HG03439 (cell line): ENCODE measurements around the gene HIP1R.

Source experiments
- ATAC-seq: cut with Tn5 transposase; IDR thresholded peaks from one replicate; pipeline ENCODE4 v1.9.1; 2021; ENCODE audit warnings: mild to moderate bottlenecking, moderate library complexity; ENCODE audit not compliant: unreplicated experiment

Gene HIP1R

DNA sequence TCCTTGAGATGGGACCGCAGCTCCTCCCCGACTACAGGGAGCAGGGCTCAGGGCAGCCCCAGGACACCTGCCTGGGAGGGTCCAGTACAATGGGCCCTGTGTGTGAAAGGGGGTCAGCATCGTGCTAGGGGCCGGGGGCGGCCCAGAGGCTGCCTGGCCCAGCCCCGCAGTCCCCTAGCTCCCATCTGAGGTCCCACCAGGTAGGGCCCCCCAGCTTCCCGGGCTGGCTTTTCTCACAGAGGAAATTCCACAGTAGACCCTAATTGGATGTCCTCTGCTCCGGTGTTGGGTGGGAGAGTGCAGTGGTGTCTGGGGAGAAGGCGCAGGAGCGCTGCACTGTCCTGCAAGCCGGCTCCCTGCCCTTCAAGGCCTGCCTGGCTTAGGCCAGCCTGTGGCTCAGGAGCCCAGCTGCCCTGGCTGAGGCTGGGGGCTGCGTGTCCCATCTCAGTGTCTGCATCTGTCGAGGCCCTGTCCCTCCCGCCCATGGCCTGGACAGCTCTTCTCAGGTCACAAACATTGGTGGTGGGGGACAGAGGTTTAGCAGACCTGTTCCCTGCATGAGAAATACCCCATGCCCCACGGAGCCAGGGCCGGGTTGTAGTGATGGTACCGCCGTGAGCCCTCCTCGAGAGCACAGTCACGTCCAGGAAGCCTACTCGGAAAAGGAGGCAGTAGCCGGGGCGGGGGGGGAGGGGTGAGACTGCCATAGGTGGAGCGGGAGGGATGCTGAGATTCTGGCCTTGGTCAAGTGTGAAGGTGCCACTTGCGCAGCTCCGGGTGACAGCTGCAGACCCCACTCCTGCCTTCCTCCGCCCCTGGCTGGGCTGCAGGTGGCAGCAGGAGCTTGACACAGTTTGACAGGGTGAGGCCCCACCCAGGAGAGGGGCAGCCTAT lies 11.6 kb downstream of the HIP1R start:
- ATAC-seq: no peak

- no peak for ATAC-seq
These were observed 12.2 kb downstream of the HIP1R start for GRCh38 chr12:122847516-122847836.

- ATAC-seq: no peak
These were observed 12.7 kb downstream of the HIP1R start for GRCh38 chr12:122847921-122848421.

DNA sequence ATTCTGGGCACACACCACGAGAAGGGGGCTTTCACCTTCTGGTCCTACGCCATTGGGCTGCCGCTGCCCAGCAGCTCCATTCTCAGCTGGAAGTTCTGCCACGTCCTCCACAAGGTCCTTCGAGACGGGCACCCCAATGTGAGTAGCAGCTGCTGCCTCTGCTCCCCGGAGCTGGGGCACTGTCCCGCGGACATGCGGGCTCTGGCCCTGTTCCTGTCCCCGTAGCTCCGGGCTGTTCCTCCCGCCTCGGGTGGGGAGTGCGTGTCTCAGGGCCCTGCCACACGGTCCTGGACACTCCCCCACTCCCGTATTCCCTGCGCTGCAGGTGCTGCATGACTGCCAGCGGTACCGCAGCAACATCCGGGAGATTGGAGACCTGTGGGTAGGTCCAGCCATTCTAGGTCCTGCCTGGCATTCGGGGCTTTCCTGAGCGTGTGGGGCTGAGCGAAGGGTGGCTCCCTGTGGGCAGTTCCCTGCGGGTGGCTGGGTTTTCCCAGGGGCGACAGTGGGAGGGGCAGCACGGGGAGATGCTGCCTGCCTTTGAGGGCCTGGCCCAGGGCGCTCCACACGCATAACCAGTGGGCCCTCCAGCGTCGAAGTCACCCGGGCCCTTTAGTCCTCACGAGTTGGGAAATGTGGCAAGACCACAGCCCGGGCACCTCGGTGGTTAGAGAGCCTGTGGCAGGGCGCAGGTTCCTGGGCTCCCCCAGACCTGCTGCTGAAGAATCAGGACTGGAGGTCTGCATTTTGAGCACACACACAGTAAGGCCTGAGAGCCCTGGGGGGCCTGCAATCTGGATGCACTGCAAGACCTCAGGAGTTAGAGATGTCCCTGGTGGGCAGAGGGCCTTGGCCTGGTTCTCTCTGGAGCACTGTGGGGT lies 13.5 kb downstream of the HIP1R start:
- no peak for ATAC-seq

DNA sequence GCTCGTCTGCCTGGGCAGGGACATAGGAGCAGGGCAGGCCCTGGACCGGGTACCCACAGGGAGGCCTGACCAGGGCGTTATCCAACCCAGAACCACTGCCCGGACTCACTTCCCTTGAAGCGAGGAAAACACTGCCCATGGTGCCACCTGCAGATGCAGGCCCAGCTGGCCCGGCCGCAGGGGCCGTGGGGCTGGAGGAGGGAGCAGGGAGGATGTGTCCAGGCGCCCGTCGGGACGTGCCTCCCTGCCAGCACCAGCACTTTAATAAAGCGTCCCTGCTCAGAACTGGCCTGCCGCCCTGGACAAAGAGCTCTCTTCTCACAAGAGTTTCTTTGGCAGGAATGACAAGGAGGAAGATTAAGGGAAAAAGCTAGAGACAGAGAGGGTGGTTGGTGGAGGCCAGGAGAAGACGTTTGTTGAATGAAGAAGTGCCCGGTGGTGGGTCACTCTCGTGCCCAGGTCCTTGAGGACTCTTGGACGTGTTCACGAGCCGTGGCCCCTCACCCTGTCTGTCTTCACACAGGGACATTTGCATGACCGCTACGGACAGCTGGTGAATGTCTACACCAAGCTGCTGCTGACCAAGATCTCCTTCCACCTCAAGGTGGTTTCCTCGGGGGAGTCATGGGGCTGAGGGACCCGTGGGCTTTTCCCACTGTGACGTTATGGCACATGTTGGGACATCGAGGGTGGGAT lies 14.2 kb downstream of the HIP1R start:
- ATAC-seq: no peak

DNA sequence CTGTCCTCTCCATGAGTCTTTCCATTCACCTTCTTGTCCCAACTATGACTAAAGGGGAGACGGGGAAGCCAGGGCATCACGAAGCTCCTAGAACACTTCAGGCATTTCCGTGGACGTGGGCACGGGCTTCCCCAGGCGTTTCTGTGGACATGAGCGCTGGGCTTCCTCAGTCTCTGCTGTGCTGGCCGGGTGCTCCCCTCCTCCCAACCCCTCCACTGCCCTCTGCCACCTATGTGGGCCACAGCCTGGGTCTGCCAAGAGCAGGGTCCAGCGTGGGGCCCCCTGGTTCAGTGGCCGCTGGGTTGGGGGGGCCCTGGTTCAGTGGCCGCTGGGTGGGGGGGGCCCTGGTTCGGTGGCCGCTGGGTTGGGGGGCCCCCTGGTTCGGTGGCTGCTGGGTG lies 14.8 kb downstream of the HIP1R start:
- no peak for ATAC-seq

- ATAC-seq: no peak
These were observed 15.6 kb downstream of the HIP1R start for GRCh38 chr12:122850695-122851350.

DNA sequence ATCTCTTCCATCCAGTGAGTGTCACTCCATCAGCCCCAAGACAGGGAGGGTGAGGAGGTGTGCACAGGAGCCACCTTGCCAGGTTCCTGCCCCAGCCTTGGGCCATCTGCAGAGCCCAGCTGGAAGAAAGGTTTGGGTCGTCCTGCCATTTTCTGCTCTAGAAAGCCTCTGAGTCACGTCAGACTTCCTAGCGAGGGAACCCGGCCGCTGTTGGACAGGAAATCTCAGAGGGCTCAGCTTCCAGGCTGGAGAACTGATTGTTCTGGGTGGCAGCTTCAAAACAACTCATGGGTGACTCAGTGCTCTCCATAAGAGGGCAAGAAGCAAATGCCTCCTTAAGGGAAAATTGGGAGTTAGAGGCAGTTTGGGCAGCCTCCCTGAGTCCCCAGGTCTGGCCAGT lies 16.6 kb downstream of the HIP1R start:
- ATAC-seq: no peak

DNA sequence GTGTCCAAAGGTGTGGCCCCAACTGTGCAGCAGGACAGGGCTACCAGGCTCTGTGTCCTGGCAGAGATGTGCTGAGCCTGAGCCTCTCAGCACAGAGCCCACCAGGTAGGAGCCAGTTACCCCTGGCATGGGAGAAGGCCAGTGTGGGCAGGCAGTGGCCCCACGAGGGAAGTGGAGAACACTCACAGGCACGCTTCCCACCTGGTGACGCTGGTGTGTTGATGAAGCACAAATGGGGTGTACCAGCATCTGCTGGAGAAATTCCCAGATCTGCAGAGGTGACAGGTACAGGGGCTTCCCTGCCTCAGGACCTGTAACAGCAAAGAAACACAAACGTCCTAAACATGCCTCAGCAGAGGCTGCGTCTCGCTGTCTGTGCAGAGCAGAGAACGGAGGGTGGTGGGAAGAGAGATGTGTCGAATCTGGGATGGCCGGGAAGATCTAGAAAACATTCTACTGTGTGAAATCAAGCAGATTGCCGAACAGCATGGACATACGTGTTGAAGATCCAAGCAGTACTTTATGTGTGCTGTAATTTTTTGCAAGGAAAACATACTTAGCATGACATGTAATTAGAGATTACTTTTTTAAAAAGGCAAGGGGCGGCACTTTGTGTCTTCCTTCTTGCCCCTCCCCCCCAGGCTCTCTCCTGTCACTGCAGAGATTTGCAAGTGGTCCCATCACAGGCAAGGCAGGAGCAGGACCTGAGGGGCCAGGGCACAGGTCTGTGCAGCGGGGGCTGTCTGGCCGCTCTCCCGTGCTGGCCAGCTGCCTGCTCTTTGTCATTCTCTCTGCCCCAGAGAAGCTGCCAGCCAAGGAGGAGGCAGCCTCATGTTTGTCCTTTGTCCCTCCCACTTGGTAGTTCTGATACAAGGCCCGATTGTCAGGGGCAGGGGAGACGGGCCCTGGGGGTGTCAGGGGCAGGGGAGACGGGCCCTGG lies 17.3 kb downstream of the HIP1R start:
- no peak for ATAC-seq

- no peak for ATAC-seq
These were observed 18.5 kb downstream of the HIP1R start for GRCh38 chr12:122853582-122854245.

- no peak for ATAC-seq
These were observed 19.3 kb downstream of the HIP1R start for GRCh38 chr12:122854554-122854953.

DNA sequence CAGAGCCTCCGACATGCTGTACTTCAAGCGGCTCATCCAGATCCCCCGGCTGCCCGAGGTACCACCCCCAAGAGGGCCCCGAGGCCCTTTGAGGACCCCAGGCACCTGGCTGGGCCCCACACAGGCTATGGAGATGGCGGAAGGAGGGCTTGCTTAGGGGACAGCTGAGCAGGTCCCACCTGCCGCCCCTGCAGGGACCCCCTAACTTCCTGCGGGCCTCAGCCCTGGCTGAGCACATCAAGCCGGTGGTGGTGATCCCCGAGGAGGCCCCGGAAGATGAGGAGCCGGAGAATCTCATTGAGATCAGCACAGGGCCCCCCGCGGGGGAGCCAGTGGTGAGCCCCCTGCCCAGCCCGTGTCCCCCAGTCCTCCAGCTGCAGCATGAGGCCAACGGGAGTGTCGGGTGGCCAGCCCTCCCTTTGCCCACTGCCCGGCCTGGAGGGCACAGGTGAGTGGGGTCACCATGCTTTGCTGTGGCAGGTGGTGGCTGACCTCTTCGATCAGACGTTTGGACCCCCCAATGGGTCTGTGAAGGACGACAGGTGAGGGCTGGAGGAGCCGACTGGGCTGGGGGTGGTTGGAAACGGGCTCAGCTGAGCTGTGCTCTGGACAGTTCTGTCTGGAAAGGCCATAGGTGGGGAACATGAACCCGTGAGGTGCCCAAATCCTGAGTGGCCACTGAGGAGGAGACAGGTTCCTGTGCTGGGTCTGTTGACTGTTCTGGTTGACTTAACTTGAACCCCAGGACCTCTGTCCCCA lies 20.0 kb downstream of the HIP1R start:
- ATAC-seq: no peak

- ATAC-seq: no peak
These were observed 20.9 kb downstream of the HIP1R start for GRCh38 chr12:122855928-122856831.

- no peak for ATAC-seq
These were observed 21.9 kb downstream of the HIP1R start for GRCh38 chr12:122856999-122857671.

DNA sequence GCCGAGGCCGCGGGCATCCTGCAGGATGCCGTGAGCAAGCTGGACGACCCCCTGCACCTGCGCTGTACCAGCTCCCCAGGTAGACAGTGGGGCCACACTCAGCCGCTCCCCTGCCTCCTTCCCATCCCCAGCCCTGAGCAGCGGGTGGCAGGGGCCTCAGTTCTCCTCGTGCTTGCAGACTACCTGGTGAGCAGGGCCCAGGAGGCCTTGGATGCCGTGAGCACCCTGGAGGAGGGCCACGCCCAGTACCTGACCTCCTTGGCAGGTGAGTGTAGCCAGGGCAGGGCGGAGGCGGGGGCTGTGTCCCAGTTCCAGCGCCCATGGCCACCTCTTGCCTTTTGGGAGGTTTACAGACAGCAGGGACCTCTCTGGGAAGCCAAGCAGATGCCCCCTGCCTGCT lies 22.9 kb downstream of the HIP1R start:
- no peak for ATAC-seq

- no peak for ATAC-seq
These were observed 23.5 kb downstream of the HIP1R start for GRCh38 chr12:122858591-122859302.
